Measurements from ENCODE around the gene IFI35.

The IFI35 gene

GRCh38 chr17:43026595-43026994 is 20.0 kb downstream of the IFI35 start:
- no peak for ATAC-seq
- TF ChIP-seq TCF4 (CRISPR knock-in tag; IDR thresholded peaks at IDR 0.05; ENCODE audit: borderline replicate concordance), result no peak
- no peak for TF ChIP-seq CSDC2 (CRISPR knock-in tag; IDR thresholded peaks at IDR 0.05)
- no peak for TF ChIP-seq POU6F1 (CRISPR knock-in tag; IDR thresholded peaks at IDR 0.05; ENCODE audit: borderline replicate concordance, low read depth)
- TF ChIP-seq ZFP30 (CRISPR knock-in tag; IDR thresholded peaks at IDR 0.05), result no peak
- no peak for TF ChIP-seq ZFP3 (CRISPR knock-in tag; IDR thresholded peaks at IDR 0.05)
- no peak for TF ChIP-seq ZC3H10 (CRISPR knock-in tag; IDR thresholded peaks at IDR 0.05)
- TF ChIP-seq GLIS3 (CRISPR knock-in tag; IDR thresholded peaks at IDR 0.05), result no peak
- no peak for TF ChIP-seq ISL1 (CRISPR knock-in tag; IDR thresholded peaks at IDR 0.05)
- TF ChIP-seq TOX (CRISPR knock-in tag; IDR thresholded peaks at IDR 0.05; ENCODE audit: borderline replicate concordance), result no peak
- TF ChIP-seq BACH2 (CRISPR knock-in tag; IDR thresholded peaks at IDR 0.05; ENCODE audit: borderline replicate concordance), result no peak

GRCh38 chr17:43027091-43028032 is 20.8 kb downstream of the IFI35 start:
- no peak for ATAC-seq
- no peak for TF ChIP-seq ZNF8 (CRISPR knock-in tag; IDR thresholded peaks at IDR 0.05)
- no peak for TF ChIP-seq ZFP3 (CRISPR knock-in tag; IDR thresholded peaks at IDR 0.05)
- TF ChIP-seq OSR1 (CRISPR knock-in tag; IDR thresholded peaks at IDR 0.05), result no peak
- no peak for TF ChIP-seq TCF4 (CRISPR knock-in tag; IDR thresholded peaks at IDR 0.05; ENCODE audit: borderline replicate concordance)
- no peak for TF ChIP-seq POU6F1 (CRISPR knock-in tag; IDR thresholded peaks at IDR 0.05; ENCODE audit: borderline replicate concordance, low read depth)
- no peak for TF ChIP-seq CREB5 (CRISPR knock-in tag; IDR thresholded peaks at IDR 0.05; ENCODE audit: low read depth)
- TF ChIP-seq CSDC2 (CRISPR knock-in tag; IDR thresholded peaks at IDR 0.05), result no peak
- no peak for TF ChIP-seq ZNF70 (CRISPR knock-in tag; IDR thresholded peaks at IDR 0.05)
- TF ChIP-seq ARNTL (CRISPR knock-in tag; IDR thresholded peaks at IDR 0.05; ENCODE audit: borderline replicate concordance, low read depth), result no peak
- TF ChIP-seq ZC3H10 (CRISPR knock-in tag; IDR thresholded peaks at IDR 0.05), result no peak
- no peak for TF ChIP-seq ZFP30 (CRISPR knock-in tag; IDR thresholded peaks at IDR 0.05)
- TF ChIP-seq CSRNP3 (CRISPR knock-in tag; IDR thresholded peaks at IDR 0.05), result no peak

- no peak for ATAC-seq
- TF ChIP-seq PPARA (CRISPR knock-in tag; IDR thresholded peaks at IDR 0.05; ENCODE audit: borderline replicate concordance), result no peak
- TF ChIP-seq, protein P1, sequence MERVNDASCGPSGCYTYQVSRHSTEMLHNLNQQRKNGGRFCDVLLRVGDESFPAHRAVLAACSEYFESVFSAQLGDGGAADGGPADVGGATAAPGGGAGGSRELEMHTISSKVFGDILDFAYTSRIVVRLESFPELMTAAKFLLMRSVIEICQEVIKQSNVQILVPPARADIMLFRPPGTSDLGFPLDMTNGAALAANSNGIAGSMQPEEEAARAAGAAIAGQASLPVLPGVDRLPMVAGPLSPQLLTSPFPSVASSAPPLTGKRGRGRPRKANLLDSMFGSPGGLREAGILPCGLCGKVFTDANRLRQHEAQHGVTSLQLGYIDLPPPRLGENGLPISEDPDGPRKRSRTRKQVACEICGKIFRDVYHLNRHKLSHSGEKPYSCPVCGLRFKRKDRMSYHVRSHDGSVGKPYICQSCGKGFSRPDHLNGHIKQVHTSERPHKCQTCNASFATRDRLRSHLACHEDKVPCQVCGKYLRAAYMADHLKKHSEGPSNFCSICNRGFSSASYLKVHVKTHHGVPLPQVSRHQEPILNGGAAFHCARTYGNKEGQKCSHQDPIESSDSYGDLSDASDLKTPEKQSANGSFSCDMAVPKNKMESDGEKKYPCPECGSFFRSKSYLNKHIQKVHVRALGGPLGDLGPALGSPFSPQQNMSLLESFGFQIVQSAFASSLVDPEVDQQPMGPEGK (CRISPR knock-in tag; IDR thresholded peaks at IDR 0.05; ENCODE audit: borderline replicate concordance), result no peak
- TF ChIP-seq CREB5 (CRISPR knock-in tag; IDR thresholded peaks at IDR 0.05; ENCODE audit: low read depth), result no peak
- no peak for TF ChIP-seq ZFP30 (CRISPR knock-in tag; IDR thresholded peaks at IDR 0.05)
- no peak for TF ChIP-seq CSRNP3 (CRISPR knock-in tag; IDR thresholded peaks at IDR 0.05)
- TF ChIP-seq TSHZ2 (CRISPR knock-in tag; IDR thresholded peaks at IDR 0.05), result no peak
- no peak for TF ChIP-seq ZNF565 (CRISPR knock-in tag; conservative IDR thresholded peaks at IDR 0.05; ENCODE audit: low read depth)
- no peak for TF ChIP-seq ZNF8 (CRISPR knock-in tag; IDR thresholded peaks at IDR 0.05)
- TF ChIP-seq OSR1 (CRISPR knock-in tag; IDR thresholded peaks at IDR 0.05), result no peak
- TF ChIP-seq ISL1 (CRISPR knock-in tag; IDR thresholded peaks at IDR 0.05), result no peak
- no peak for TF ChIP-seq ESRRG (CRISPR knock-in tag; IDR thresholded peaks at IDR 0.05)
- TF ChIP-seq TOX (CRISPR knock-in tag; IDR thresholded peaks at IDR 0.05; ENCODE audit: borderline replicate concordance), result no peak
Measured at GRCh38 chr17:43028221-43028861, 21.8 kb downstream of the IFI35 start.

All from SK-N-SH treated with all-trans-retinoic acid at 6 μM for 48 hours (cell line).